Right lung (tissue), 5 donors: ENCODE measurements around the gene NEU2. TPM values are rescaled to one million over a fixed set of nuclear protein-coding genes. Genes with fewer than 3 reads are reported as not detected.
"Not testable (repeated sequence)": the region's sequence is repeated elsewhere in the genome, so short reads cannot be mapped to it uniquely, and the experiment has no call there.

ENCODE experiments used
- DNase-seq, 2 donors: peaks; one replicate each; pipeline ENCODE4 v3.0.0-alpha.2; 2013
- polyA plus RNA-seq, 5 donors: library from polyadenylated mRNA; unstranded; fragments of 120-200 nt; gene quantifications; one replicate each; pipeline versions ENCODE4 v1.2.1 to v1.2.3, GENCODE V29; 2013; ENCODE audit warnings: inconsistent platforms in 1 of 5, low replicate concordance in 1 of 5; ENCODE audit not compliant: insufficient read length in 5 of 5, insufficient read depth in 1 of 5

The NEU2 gene
- polyA plus RNA-seq, 5 donors = not detected

DNA sequence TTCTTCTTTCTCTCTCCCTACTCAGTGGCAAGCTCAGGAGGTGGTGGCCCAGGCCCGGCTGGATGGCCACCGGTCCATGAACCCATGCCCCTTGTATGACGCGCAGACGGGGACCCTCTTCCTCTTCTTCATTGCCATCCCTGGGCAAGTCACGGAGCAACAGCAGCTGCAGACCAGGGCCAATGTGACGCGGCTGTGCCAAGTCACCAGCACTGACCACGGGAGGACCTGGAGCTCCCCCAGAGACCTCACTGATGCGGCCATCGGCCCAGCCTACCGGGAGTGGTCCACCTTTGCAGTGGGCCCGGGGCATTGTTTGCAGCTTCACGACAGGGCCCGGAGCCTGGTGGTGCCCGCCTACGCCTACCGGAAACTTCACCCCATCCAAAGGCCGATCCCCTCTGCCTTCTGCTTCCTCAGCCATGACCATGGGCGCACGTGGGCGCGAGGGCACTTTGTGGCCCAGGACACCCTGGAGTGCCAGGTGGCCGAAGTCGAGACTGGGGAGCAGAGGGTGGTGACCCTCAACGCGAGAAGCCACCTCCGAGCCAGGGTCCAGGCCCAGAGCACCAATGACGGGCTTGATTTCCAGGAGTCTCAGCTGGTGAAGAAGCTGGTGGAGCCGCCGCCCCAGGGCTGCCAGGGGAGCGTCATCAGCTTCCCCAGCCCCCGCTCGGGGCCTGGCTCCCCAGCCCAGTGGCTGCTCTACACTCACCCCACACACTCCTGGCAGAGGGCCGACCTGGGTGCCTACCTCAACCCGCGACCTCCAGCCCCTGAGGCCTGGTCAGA is 1.8 kb downstream of the NEU2 start:
- DNase-seq = no peak

GRCh38 chr2:233035426-233036161 is 3.1 kb downstream of the NEU2 start:
- no peak for DNase-seq

- DNase-seq = no peak
These were observed 3.8 kb downstream of the NEU2 start for GRCh38 chr2:233036162-233036838.

- no peak for DNase-seq
These were observed 4.6 kb downstream of the NEU2 start for GRCh38 chr2:233037078-233037477.

- DNase-seq = no peak
These were observed 6.9 kb downstream of the NEU2 start for GRCh38 chr2:233039212-233039845.

GRCh38 chr2:233039846-233040530 is 7.5 kb downstream of the NEU2 start:
- DNase-seq = no peak

DNA sequence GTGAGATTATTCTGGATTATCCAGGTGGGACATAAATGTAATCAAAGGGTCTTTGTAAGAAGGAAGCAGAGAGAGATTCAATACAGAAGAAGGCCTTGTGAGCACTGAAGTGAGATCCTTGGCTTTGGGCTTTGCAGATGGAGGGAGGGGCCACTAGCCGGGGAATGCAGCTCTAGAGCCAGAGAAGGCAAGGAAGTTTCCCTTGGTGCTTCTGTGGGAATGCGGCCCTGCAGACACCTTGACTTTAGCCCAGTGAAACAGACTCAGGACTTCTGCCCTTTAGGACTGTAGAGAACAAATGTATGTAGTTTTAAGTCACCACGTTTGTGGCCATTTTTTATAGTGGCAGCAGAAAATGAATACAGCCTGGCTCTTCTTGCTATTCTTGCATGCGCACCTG is 8.1 kb downstream of the NEU2 start:
- DNase-seq = no peak

DNA sequence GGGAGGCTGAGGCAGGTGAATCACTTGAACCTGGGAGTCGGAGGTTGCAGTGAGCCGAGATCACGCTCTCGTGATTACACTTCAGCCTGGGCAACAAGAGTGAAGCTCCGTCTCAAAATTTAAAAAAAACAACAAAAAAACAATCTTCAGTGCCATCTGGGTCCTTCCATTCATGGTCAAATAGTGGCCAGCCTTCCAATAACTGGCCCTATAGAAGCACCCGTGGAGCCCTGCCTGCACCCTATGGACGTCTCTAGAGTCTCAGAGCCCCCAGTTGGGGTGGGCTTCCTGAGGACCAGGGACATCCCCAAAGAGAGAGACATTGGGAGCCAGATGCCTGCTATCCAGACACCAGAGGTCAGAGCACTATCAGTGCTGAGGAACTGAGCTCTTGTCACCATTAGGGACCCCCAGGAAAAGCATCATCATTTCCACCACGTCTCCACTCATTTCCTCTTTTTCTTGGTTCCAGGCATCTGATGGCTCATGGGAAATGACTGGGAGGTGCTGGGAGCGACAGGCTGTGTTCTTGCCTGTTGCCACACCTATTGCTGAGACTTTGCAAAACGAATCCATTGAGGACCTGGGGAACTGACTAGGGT is 9.4 kb downstream of the NEU2 start:
- no peak for DNase-seq

GRCh38 chr2:233042549-233042948 is 10.1 kb downstream of the NEU2 start:
- no peak for DNase-seq

DNA sequence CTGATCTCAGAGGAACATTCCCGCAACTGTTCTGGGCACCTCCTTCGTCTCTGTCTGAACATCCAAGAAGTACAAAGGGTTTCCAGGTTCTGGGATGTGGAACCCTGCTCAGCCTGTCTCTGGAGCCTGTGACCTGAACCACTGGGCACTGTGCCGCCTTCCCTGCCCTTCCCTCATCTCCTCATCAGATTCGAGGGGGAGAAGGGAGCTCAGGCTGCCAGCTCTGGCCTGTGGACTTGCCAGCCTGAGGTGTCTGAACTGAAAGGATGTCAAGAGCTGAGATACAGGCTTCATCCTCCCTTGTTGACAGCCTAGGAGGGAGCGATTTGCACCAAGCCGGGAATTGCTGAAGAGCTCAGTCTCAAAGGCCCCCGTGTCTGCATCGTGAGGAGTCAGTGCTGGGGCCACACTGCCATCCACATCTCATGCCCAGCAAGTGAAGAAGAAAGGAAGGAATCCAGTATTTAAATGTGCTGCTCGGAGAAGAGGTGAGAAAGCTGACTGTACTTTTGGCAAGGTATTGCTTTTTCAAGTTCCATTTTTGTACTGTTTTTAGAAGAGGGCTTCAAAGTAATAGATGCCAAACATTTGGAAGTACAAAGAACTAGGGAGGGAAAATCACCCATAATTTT is 12.6 kb downstream of the NEU2 start:
- no peak for DNase-seq

DNA sequence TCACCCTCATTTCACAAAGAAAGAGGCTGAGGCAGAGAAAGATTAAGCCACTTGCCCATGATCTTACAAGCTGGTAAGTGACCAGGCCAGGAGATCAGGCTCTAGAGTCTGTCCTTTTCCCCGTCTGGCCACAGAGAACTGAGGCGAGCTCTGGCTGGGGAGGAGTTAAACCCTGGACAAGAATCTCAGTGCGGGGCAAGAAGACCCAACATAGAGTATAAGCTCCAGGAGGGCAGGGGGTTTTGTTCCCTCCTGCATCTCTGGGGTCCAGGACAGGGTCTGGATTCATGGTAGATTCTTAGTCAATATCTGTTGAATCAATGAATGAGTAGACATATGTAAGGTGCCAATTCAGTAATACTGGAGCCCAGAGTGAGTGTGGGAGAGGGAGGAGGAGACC is 14.7 kb downstream of the NEU2 start:
- DNase-seq = no peak

GRCh38 chr2:233047667-233048066 is 15.2 kb downstream of the NEU2 start:
- DNase-seq = no peak

GRCh38 chr2:233048569-233049193 is 16.2 kb downstream of the NEU2 start:
- no peak for DNase-seq

GRCh38 chr2:233049194-233049761 is 16.8 kb downstream of the NEU2 start:
- no peak for DNase-seq

DNA sequence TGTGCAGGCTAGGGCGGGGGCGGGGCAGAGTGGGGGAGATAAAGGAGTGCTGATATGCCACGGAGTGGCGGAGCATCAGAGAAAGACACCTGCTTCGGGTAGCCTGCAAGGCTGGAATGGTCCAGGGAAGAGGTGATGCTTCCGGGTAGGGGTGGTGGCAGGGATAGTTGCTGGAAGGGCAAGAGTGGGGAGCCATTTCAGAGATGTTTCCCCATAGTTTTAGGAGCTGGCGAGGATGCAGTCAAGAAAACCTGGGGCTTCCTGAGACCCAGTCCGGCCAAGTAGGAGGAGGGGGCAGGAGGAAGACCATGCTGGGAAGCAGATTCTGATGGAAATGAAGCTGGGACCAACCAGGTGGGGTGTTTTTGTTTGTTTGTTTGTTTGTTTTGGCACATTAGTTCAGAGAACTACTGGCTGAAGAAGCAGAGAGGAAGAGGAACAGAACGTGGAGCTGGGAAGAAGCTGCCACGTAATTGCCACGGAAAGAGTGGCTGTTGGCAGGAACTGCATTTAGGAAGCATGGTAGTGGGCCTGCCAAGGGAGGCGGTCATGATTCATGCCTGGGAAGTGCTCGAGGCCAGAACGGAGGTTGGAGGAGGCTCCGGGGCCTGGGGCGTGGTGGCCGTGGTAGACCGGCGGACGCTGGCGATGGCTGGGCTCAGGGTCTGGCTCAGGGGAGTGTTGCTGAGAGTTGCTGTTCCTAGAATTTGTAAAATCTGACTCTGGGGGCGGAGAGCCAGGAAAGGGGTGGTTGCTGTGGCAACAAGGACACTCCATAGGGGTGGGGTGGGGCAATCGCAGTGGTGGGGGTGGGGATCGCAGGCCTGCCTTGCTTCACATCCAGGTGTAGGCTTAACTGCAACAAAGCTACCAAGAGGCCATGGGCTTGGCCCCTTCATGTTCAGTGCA is 19.0 kb downstream of the NEU2 start:
- no peak for DNase-seq

- not testable (repeated sequence) for DNase-seq
These were observed 20.0 kb downstream of the NEU2 start for GRCh38 chr2:233052517-233052916.

DNA sequence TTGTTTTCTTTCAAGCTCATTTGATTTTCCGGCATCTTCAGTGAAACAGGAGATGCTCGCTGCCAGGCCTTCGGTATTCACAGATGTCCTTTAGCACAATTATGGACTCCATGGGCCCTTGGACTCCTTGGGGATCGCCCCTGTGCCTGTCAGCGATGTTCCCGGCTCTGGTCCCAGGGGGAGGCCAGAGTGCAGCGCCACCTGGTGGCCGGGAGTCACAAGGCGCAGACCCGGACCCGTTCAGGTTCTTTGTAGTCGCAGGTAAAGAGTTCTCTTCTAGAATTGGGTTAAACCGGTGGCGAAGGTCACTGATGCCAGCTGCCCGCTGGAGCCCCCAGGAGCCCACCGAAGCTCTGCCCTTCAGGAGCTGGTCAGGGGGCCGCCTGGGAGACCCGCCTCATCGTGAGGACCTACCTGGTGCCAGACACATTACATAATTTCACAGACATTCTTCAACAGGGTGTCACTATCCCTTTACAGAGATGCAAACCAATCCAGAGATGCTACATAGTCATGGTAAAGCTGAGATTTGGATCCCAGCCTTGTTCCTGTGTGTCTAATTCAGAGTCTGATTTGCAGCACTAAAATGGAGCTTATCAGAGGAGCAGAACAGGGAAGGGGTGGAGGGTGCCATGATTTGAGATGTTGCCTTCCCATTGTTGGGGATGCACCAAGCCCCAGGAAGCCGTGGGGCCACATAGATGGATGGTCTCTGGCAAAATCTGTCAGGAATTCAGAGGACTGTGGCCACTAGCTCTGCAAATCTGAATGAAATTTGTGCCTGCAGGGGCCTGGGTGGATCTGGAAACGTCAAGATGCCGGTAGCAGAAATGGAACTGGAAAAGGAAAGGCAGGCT is 21.7 kb downstream of the NEU2 start:
- DNase-seq = no peak

- DNase-seq = no peak
These were observed 22.9 kb downstream of the NEU2 start for GRCh38 chr2:233055362-233055761.
